ENCODE results near the gene CCDC85A. TPM values are rescaled to one million over a fixed set of nuclear protein-coding genes. Genes with fewer than 3 reads are reported as not detected.

The CCDC85A gene
- polyA plus RNA-seq, 1 of the 3 experiments (the other 2 are of a cell fraction), result 48.7 TPM

GRCh38 chr2:56297671-56298070 lies 113.9 kb downstream of the CCDC85A start:
- H3K9me2 ChIP-seq, result no peaks in the 10 kb centered on the region
- CTCF ChIA-PET, result no interaction called here
- no peaks in the 10 kb centered on the region for H3K9me3 ChIP-seq
- DNase-seq, result no peak
- H2AFZ ChIP-seq (ENCODE audit: low read depth), result no peak overlapping the region
- H3K9ac ChIP-seq, result no peak overlapping the region
- peaks cover 16% of the 10 kb centered on the region for H3F3A ChIP-seq (replicated peaks; ENCODE audit: insufficient read depth)
- no peaks in the 10 kb centered on the region for H3K27me3 ChIP-seq (ENCODE audit: insufficient read depth)
- H3K4me3 ChIP-seq (ENCODE audit: low read depth in 2 of 2, low read length in 1 of 2), result no peak overlapping the region
- POLR2A ChIA-PET, result no interaction called here
- peaks cover 0 to 42% of the 10 kb centered on the region in 2 experiments; a peak in 3 of 4 replicates for H3K4me1 ChIP-seq (ENCODE audit: control insufficient read depth in 1 of 2, insufficient read depth in 2 of 2, low read depth in 1 of 2, low read length in 1 of 2)
- WGBS (ENCODE audit: low lambda C conversion rate), result 59% methylated on average over 3 of the region's 3 CpGs
- no peak for TF ChIP-seq RCOR1 (IDR thresholded peaks at IDR 0.05; ENCODE audit: low read length)
- TF ChIP-seq TCF12 (IDR thresholded peaks at IDR 0.05), result no peak
- no peak for TF ChIP-seq SMC3 (IDR thresholded peaks at IDR 0.05; ENCODE audit: low read depth, low read length)
- no peak for TF ChIP-seq IRF3 (IDR thresholded peaks at IDR 0.05; ENCODE audit: low read depth, low read length)
- no peak for TF ChIP-seq USF2 (IDR thresholded peaks at IDR 0.05; ENCODE audit: borderline replicate concordance, low read depth, low read length)
- TF ChIP-seq RFX5 (IDR thresholded peaks at IDR 0.05; ENCODE audit: low read length), result no peak
- no peak for TF ChIP-seq SIN3A (IDR thresholded peaks at IDR 0.05; ENCODE audit: borderline replicate concordance, low read depth, low read length)
- no peak for TF ChIP-seq NRF1 (IDR thresholded peaks at IDR 0.05; ENCODE audit: low read depth, low read length)
- no peak for TF ChIP-seq REST (IDR thresholded peaks at IDR 0.05; ENCODE audit: low read depth, low read length)
- TF ChIP-seq GATA2 (CRISPR knock-in tag; IDR thresholded peaks at IDR 0.05), result no peak
- no peak for TF ChIP-seq POLR2AphosphoS5 (IDR thresholded peaks at IDR 0.05; ENCODE audit: low read depth, low read length)
- TF ChIP-seq RAD21 (IDR thresholded peaks at IDR 0.05; ENCODE audit: low read length), result no peak
- TF ChIP-seq TEAD4 (IDR thresholded peaks at IDR 0.05; ENCODE audit: borderline replicate concordance, insufficient read depth), result no peak
- no peak for TF ChIP-seq MXI1 (IDR thresholded peaks at IDR 0.05; ENCODE audit: low read depth, low read length)
- H3K27ac ChIP-seq (ENCODE audit: low read depth in 2 of 2, low read length in 1 of 2), result peak overlapping the region in 1 of 2 experiments; percentile 74; a peak in 2 of 4 replicates
- H4K20me1 ChIP-seq (ENCODE audit: insufficient read depth), result peaks cover 82% of the 10 kb centered on the region
- H3K4me2 ChIP-seq, result peak overlapping the region; percentile 35
- H3K36me3 ChIP-seq (replicated peaks in 1 of 2; ENCODE audit: control insufficient read depth in 1 of 2, insufficient read depth in 2 of 2, low read length in 1 of 2), result peaks cover 0 to 16% of the 10 kb centered on the region in 2 experiments
- H3K79me2 ChIP-seq (ENCODE audit: insufficient read depth), result peaks cover 100% of the 10 kb centered on the region

Measured in SK-N-SH (cell line).